ENCODE results near the gene NFIA.

Gene NFIA

GRCh38 chr1:61149010-61149860 is 66.9 kb downstream of the NFIA start:
- H3K36me3 Mint-ChIP-seq (ENCODE audit: low read depth): no peaks in the 10 kb centered on the region
- no peak for DNase-seq
- H3K4me1 Mint-ChIP-seq (ENCODE audit: low read depth): no peaks in the 10 kb centered on the region

DNA sequence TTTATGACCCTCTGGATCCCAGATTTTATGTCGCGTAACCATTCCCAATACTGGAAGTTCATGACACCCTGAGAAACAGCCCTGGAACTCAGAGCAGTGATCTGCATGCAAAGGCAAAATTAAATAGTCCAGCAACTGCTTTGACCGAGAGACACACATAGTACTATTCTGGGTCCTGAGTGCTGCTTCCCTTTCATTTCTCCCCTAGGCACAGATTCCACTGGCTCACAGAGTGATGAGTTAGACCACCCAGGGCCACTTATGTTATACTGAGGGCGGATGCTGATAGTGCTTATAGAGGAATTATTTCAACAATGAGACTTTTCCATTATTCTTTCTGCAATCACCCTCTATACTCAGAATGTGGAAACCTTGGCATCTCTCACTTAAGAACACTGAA is 69.2 kb downstream of the NFIA start:
- no peaks in the 10 kb centered on the region for H3K4me1 Mint-ChIP-seq (ENCODE audit: low read depth)

More at GRCh38 chr1:61149010-61149860, 66.9 kb downstream of the NFIA start:
- Mint-ChIP-seq H3K27me3 (peaks cover 5% of the 10 kb centered on the region), H3K27ac (no peak overlapping the region), H3K4me3 (no peak overlapping the region), H3K9me3 (no peaks in the 10 kb centered on the region)

GRCh38 chr1:61152066-61152465 is 69.7 kb downstream of the NFIA start:
- H3K36me3 Mint-ChIP-seq (ENCODE audit: low read depth): no peaks in the 10 kb centered on the region
- no peak overlapping the region for H3K27ac Mint-ChIP-seq
- no peak overlapping the region for H3K4me3 Mint-ChIP-seq
- peaks cover 4% of the 10 kb centered on the region for H3K4me1 Mint-ChIP-seq (ENCODE audit: low read depth)
- no peaks in the 10 kb centered on the region for H3K9me3 Mint-ChIP-seq
- DNase-seq: no peak
- peaks cover 5% of the 10 kb centered on the region for H3K27me3 Mint-ChIP-seq

More for the DNA sequence above, 69.2 kb downstream of the NFIA start:
- Mint-ChIP-seq H3K9me3 (no peaks in the 10 kb centered on the region), H3K4me3 (no peak overlapping the region), H3K27me3 (peaks cover 5% of the 10 kb centered on the region), H3K27ac (no peak overlapping the region), H3K36me3 (ENCODE audit: low read depth) (no peaks in the 10 kb centered on the region)
- no peak for DNase-seq

- no peaks in the 10 kb centered on the region for H3K9me3 Mint-ChIP-seq
- H3K27ac Mint-ChIP-seq: no peak overlapping the region
- H3K4me3 Mint-ChIP-seq: no peak overlapping the region
- peaks cover 5% of the 10 kb centered on the region for H3K27me3 Mint-ChIP-seq
- no peak for DNase-seq
- H3K36me3 Mint-ChIP-seq (ENCODE audit: low read depth): no peaks in the 10 kb centered on the region
- H3K4me1 Mint-ChIP-seq (ENCODE audit: low read depth): peaks cover 9% of the 10 kb centered on the region
Measured at GRCh38 chr1:61152469-61153105, 70.2 kb downstream of the NFIA start.

- no peaks in the 10 kb centered on the region for H3K27me3 Mint-ChIP-seq
Measured at GRCh38 chr1:61156576-61157467, 74.5 kb downstream of the NFIA start.

GRCh38 chr1:61157468-61157987 is 75.2 kb downstream of the NFIA start:
- no peaks in the 10 kb centered on the region for H3K9me3 Mint-ChIP-seq

More at GRCh38 chr1:61156576-61157467, 74.5 kb downstream of the NFIA start:
- Mint-ChIP-seq H3K4me3 (no peak overlapping the region), H3K9me3 (no peaks in the 10 kb centered on the region), H3K4me1 (ENCODE audit: low read depth) (peaks cover 33% of the 10 kb centered on the region), H3K27ac (no peak overlapping the region), H3K36me3 (ENCODE audit: low read depth) (no peaks in the 10 kb centered on the region)
- no peak for DNase-seq

DNA sequence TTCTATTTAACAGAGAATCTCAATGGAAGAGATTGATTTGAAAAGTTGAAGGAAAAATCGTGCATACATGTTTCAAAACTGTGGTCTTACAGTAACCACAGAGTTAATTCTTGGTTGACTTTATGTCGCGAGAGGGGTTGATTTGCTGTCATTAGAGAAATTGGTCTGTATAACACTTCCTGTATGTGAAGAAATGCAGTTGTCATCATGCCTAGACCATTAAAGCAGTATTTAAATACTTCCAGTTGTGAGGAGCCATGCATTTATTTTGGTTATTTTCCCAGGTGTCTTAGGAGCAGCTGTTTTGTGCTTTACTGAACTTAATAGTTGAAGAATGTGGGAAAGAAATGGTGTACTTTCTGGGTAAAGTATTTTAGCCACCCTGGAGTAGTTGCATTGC is 76.2 kb downstream of the NFIA start:
- no peak overlapping the region for H3K4me3 Mint-ChIP-seq
- no peak overlapping the region for H3K27ac Mint-ChIP-seq
- no peak for DNase-seq
- H3K9me3 Mint-ChIP-seq: no peaks in the 10 kb centered on the region
- H3K4me1 Mint-ChIP-seq (ENCODE audit: low read depth): peaks cover 33% of the 10 kb centered on the region
- H3K27me3 Mint-ChIP-seq: no peaks in the 10 kb centered on the region
- H3K36me3 Mint-ChIP-seq (ENCODE audit: low read depth): no peaks in the 10 kb centered on the region

More at GRCh38 chr1:61157468-61157987, 75.2 kb downstream of the NFIA start:
- no peak overlapping the region for H3K27ac Mint-ChIP-seq
- DNase-seq: no peak
- H3K27me3 Mint-ChIP-seq: no peaks in the 10 kb centered on the region
- peaks cover 33% of the 10 kb centered on the region for H3K4me1 Mint-ChIP-seq (ENCODE audit: low read depth)
- no peak overlapping the region for H3K4me3 Mint-ChIP-seq
- no peaks in the 10 kb centered on the region for H3K36me3 Mint-ChIP-seq (ENCODE audit: low read depth)

GRCh38 chr1:61160526-61160925 is 78.2 kb downstream of the NFIA start:
- peaks cover 33% of the 10 kb centered on the region for H3K4me1 Mint-ChIP-seq (ENCODE audit: low read depth)
- H3K27ac Mint-ChIP-seq: no peak overlapping the region

DNA sequence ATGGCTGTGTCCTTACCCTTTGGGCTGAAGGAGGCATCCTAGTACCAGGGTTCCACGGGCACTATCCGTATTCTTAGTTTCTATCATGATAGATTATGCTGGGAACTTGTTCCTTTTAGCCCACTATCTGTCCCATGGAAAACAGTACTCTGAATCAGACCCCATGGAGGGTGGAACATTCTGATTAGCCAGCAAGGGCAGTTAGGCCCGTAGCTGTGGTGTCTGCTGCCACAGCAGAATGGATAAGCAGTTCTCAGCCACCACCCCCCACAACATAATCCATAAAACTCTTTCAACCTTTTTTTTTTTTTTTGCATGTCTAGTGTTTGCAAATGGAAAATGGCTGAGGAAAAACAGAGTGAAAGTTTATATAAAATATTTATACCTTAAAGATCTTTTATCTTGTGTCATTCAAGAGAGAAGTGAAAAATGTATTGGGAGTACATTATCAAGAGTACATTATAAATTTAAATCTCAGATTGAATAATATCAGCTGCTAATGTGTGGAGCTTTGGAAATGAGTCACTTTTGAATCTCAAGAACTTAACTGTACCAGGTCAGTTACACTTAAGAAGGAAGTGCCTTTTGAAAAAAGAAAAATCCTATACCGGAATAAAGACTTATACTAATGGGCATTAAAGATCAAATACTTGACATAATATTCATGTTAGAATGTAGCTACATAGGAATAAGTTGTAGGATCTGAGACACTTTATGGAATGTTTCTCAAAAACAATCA is 80.3 kb downstream of the NFIA start:
- Mint-ChIP-seq H3K4me3 (no peak overlapping the region), H3K27me3 (peaks cover 3% of the 10 kb centered on the region), H3K9me3 (no peaks in the 10 kb centered on the region), H3K4me1 (ENCODE audit: low read depth) (peaks cover 22% of the 10 kb centered on the region), H3K36me3 (ENCODE audit: low read depth) (no peaks in the 10 kb centered on the region), H3K27ac (no peak overlapping the region)
- no peak for DNase-seq

More at GRCh38 chr1:61160526-61160925, 78.2 kb downstream of the NFIA start:
- Mint-ChIP-seq H3K36me3 (ENCODE audit: low read depth) (no peaks in the 10 kb centered on the region), H3K4me3 (no peak overlapping the region), H3K9me3 (no peaks in the 10 kb centered on the region), H3K27me3 (no peaks in the 10 kb centered on the region)
- DNase-seq: no peak

DNA sequence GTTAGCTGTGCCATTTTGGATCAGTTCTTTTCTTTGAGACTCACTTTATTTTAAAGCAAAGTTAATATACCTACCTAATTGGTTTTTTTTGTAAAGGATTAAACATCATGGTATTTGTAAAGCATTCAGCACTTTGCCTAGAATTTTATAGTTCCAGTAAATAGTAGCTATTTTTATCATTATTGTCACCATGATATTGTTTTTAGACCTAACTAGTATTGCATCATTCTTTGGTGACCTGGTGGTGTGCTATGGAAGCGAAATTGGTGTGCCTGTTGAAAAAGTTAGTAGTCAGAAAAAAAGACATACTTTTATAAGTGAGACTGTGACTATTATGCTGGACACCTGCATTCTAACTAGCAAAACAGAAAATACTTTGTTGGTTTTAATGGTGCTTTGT is 81.0 kb downstream of the NFIA start:
- Mint-ChIP-seq H3K9me3 (no peaks in the 10 kb centered on the region), H3K27me3 (peaks cover 3% of the 10 kb centered on the region), H3K27ac (no peak overlapping the region), H3K4me3 (no peak overlapping the region), H3K36me3 (ENCODE audit: low read depth) (no peaks in the 10 kb centered on the region), H3K4me1 (ENCODE audit: low read depth) (peaks cover 17% of the 10 kb centered on the region)
- no peak for DNase-seq

DNA sequence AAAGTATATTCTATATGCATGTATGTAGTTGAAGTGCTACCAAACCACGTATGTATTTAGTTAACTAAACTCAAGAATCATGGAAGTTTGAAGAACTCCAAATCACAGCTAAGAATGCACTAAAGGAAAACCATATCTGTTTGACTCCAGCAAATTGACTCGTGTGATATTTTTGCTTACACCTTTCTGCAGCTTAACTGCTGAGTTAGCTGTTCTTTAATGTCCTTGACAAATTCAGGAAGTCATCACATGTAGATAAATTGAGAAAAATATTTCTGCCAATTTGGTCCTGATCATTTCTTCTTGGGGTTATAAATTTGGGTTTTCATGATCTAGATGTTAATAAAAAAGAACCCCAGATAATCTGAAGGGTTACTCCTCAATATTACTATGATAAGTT is 83.0 kb downstream of the NFIA start:
- peaks cover 3% of the 10 kb centered on the region for H3K27me3 Mint-ChIP-seq
- H3K9me3 Mint-ChIP-seq: no peaks in the 10 kb centered on the region
- no peak overlapping the region for H3K27ac Mint-ChIP-seq
- DNase-seq: no peak
- no peaks in the 10 kb centered on the region for H3K36me3 Mint-ChIP-seq (ENCODE audit: low read depth)
- H3K4me1 Mint-ChIP-seq (ENCODE audit: low read depth): peaks cover 5% of the 10 kb centered on the region
- no peak overlapping the region for H3K4me3 Mint-ChIP-seq

- Mint-ChIP-seq H3K36me3 (ENCODE audit: low read depth) (no peaks in the 10 kb centered on the region), H3K4me3 (no peak overlapping the region), H3K9me3 (no peaks in the 10 kb centered on the region), H3K27ac (no peak overlapping the region), H3K4me1 (ENCODE audit: low read depth) (no peaks in the 10 kb centered on the region), H3K27me3 (peaks cover 5% of the 10 kb centered on the region)
- no peak for DNase-seq
Measured at GRCh38 chr1:61167309-61167708, 84.9 kb downstream of the NFIA start.

- H3K4me3 Mint-ChIP-seq: no peak overlapping the region
- H3K27ac Mint-ChIP-seq: no peak overlapping the region
Measured at GRCh38 chr1:61169045-61169444, 86.7 kb downstream of the NFIA start.

GRCh38 chr1:61169634-61170033 is 87.3 kb downstream of the NFIA start:
- H3K9me3 Mint-ChIP-seq: no peaks in the 10 kb centered on the region
- H3K4me3 Mint-ChIP-seq: no peak overlapping the region
- no peaks in the 10 kb centered on the region for H3K36me3 Mint-ChIP-seq (ENCODE audit: low read depth)
- H3K27ac Mint-ChIP-seq: no peak overlapping the region
- peaks cover 5% of the 10 kb centered on the region for H3K27me3 Mint-ChIP-seq
- no peak for DNase-seq
- peaks cover 6% of the 10 kb centered on the region for H3K4me1 Mint-ChIP-seq (ENCODE audit: low read depth)

More at GRCh38 chr1:61169045-61169444, 86.7 kb downstream of the NFIA start:
- Mint-ChIP-seq H3K36me3 (ENCODE audit: low read depth) (no peaks in the 10 kb centered on the region), H3K27me3 (peaks cover 5% of the 10 kb centered on the region), H3K4me1 (ENCODE audit: low read depth) (no peaks in the 10 kb centered on the region), H3K9me3 (no peaks in the 10 kb centered on the region)
- DNase-seq: no peak
